GM21576 (cell line): Measurements from ENCODE around the gene GSTK1.
"Not testable (repeated sequence)": the region's sequence is repeated elsewhere in the genome, so short reads cannot be mapped to it uniquely, and the experiment has no call there.

Experiments used
- ATAC-seq: cut with Tn5 transposase; IDR thresholded peaks from one replicate; pipeline ENCODE4 v1.9.1; 2021; ENCODE audit warnings: mild to moderate bottlenecking, moderate library complexity; ENCODE audit not compliant: unreplicated experiment

GSTK1 gene

GRCh38 chr7:143263266-143264195 is at the start of gene GSTK1:
Gene GSTK1, plus strand, starts transcription at chr7:143263441. Its CDS starts 73 bp downstream, at chr7:143263514.
- peak; percentile 97 for ATAC-seq

- not testable (repeated sequence) for ATAC-seq
Observed at GRCh38 chr7:143213478-143213877, 49.8 kb upstream of the GSTK1 start.

GRCh38 chr7:143214789-143215679 is 48.2 kb upstream of the GSTK1 start:
- ATAC-seq = peak; percentile 85

GRCh38 chr7:143216151-143216550 is 47.1 kb upstream of the GSTK1 start:
- ATAC-seq = no peak

- ATAC-seq = no peak
Observed at GRCh38 chr7:143216686-143217085, 46.6 kb upstream of the GSTK1 start.

GRCh38 chr7:143217806-143218205 is 45.4 kb upstream of the GSTK1 start:
- ATAC-seq = no peak

- ATAC-seq = no peak
Observed at GRCh38 chr7:143221286-143221685, 42.0 kb upstream of the GSTK1 start.

GRCh38 chr7:143221737-143222136 is 41.5 kb upstream of the GSTK1 start, which contains the start of gene TAS2R40:
Gene TAS2R40, plus strand, starts transcription at chr7:143222037. Its CDS starts 42 bp downstream, at chr7:143222079.
- no peak for ATAC-seq

GRCh38 chr7:143222782-143223181 is 40.5 kb upstream of the GSTK1 start:
- ATAC-seq = no peak

- ATAC-seq = no peak
Observed at GRCh38 chr7:143223784-143224183, 39.5 kb upstream of the GSTK1 start.

GRCh38 chr7:143225047-143225446 is 38.2 kb upstream of the GSTK1 start:
- no peak for ATAC-seq

GRCh38 chr7:143227806-143228205 is 35.4 kb upstream of the GSTK1 start:
- no peak for ATAC-seq

- ATAC-seq = no peak
Observed at GRCh38 chr7:143229054-143229790, 34.0 kb upstream of the GSTK1 start.

- ATAC-seq = no peak
Observed at GRCh38 chr7:143230602-143231457, 32.4 kb upstream of the GSTK1 start.

GRCh38 chr7:143233816-143234532 is 29.3 kb upstream of the GSTK1 start:
- ATAC-seq = no peak

GRCh38 chr7:143234533-143234875 is 28.7 kb upstream of the GSTK1 start:
- no peak for ATAC-seq

- ATAC-seq = no peak
Observed at GRCh38 chr7:143235561-143235960, 27.7 kb upstream of the GSTK1 start.

- no peak for ATAC-seq
Observed at GRCh38 chr7:143236408-143236990, 26.7 kb upstream of the GSTK1 start.

- ATAC-seq = no peak
Observed at GRCh38 chr7:143237366-143237765, 25.9 kb upstream of the GSTK1 start.
